C4-2B (cell line): ENCODE data around the gene CFAP74.

Experiments
- CTCF ChIP-seq: fragments of 450-650 bp; conservative IDR thresholded peaks from 2 replicates; pipeline ENCODE4 v1.5.1; 2017; ENCODE audit warnings: mild to moderate bottlenecking
- ZFX ChIP-seq: fragments of 450-650 bp; IDR thresholded peaks from 2 replicates; pipeline ENCODE4 v1.6.1; 2017

- TF ChIP-seq CTCF: no peak
- TF ChIP-seq ZFX: no peak
Observed at GRCh38 chr1:2025491-2025981, 21.9 kb upstream of the CFAP74 start.
